Measurements from ENCODE around the gene ARFGAP1.

The ARFGAP1 gene

GRCh38 chr20:63310265-63310991 lies 37.8 kb downstream of the ARFGAP1 start:
- no peak for DNase-seq

GRCh38 chr20:63311186-63311832 lies 38.7 kb downstream of the ARFGAP1 start:
- DNase-seq, result no peak

- DNase-seq, result no peak
These were observed 39.2 kb downstream of the ARFGAP1 start for GRCh38 chr20:63311833-63312243.

GRCh38 chr20:63312273-63312672 lies 39.7 kb downstream of the ARFGAP1 start:
- DNase-seq, result no peak

- no peak for DNase-seq
These were observed 40.2 kb downstream of the ARFGAP1 start for GRCh38 chr20:63312690-63313348.

- DNase-seq, result no peak
These were observed 40.9 kb downstream of the ARFGAP1 start for GRCh38 chr20:63313349-63314014.

- no peak for DNase-seq
These were observed 41.4 kb downstream of the ARFGAP1 start for GRCh38 chr20:63314015-63314471.

- no peak for DNase-seq
These were observed 42.1 kb downstream of the ARFGAP1 start for GRCh38 chr20:63314566-63315239.

GRCh38 chr20:63315240-63315689 lies 42.7 kb downstream of the ARFGAP1 start:
- no peak for DNase-seq

- DNase-seq, result no peak
These were observed 43.3 kb downstream of the ARFGAP1 start for GRCh38 chr20:63315731-63316491.

- no peak for DNase-seq
These were observed 43.9 kb downstream of the ARFGAP1 start for GRCh38 chr20:63316502-63316921.

- DNase-seq, result no peak
These were observed 44.4 kb downstream of the ARFGAP1 start for GRCh38 chr20:63317061-63317460.

- DNase-seq, result no peak
These were observed 45.1 kb downstream of the ARFGAP1 start for GRCh38 chr20:63317601-63318291.

GRCh38 chr20:63318391-63319163 lies 46.0 kb downstream of the ARFGAP1 start:
- no peak for DNase-seq

GRCh38 chr20:63319164-63320040 lies 46.8 kb downstream of the ARFGAP1 start:
- DNase-seq, result no peak

GRCh38 chr20:63320041-63320511 lies 47.5 kb downstream of the ARFGAP1 start:
- no peak for DNase-seq

GRCh38 chr20:63320616-63321147 lies 48.1 kb downstream of the ARFGAP1 start:
- DNase-seq, result no peak

- DNase-seq, result no peak
These were observed 48.7 kb downstream of the ARFGAP1 start for GRCh38 chr20:63321148-63321831.
